CD4-positive, alpha-beta T cell treated with Interleukin-1 beta for 1 hour (primary cell): Measurements from ENCODE around the gene PAPPA.

Source experiments
- DNase-seq, 2 donors: peaks; one replicate each; pipeline ENCODE4 v3.0.0-alpha.2; 2020 to 2022

Gene PAPPA

DNA sequence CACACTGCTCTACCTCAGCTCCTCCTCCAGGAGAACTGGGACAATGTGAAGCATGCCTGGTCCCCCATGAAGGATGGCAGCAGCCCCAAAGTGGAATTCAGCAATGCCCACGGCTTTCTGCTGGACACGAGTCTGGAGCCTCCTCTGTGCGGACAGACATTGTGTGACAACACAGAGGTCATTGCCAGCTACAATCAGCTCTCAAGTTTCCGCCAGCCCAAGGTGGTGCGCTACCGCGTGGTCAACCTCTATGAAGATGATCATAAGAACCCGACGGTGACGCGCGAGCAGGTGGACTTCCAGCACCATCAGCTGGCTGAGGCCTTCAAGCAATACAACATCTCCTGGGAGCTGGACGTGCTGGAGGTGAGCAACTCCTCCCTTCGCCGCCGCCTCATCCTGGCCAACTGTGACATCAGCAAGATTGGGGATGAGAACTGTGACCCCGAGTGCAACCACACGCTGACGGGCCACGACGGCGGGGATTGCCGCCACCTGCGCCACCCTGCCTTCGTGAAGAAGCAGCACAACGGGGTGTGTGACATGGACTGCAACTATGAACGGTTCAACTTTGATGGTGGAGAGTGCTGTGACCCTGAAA, 34.1 kb downstream of the PAPPA start:
- DNase-seq = no peak

DNA sequence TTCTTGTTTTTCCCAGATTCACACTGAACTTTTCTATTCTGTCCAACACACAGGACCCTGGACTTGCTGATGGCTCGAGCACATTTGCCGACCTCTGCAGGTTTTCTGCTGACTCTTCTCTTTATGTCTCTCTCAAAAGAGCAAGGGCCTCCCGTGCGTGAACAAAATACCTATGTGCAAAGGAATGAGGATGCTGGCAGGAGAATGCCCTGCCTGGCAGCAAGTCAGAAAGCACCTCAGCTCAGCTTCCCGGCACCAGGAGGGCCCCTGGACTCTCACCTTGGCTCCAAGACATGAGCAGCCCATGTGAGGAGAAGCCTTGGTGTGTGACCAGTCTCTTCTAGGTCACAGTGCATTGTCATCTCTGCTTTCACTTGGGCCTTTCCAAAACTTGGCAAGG, 36.1 kb downstream of the PAPPA start:
- no peak for DNase-seq

DNA sequence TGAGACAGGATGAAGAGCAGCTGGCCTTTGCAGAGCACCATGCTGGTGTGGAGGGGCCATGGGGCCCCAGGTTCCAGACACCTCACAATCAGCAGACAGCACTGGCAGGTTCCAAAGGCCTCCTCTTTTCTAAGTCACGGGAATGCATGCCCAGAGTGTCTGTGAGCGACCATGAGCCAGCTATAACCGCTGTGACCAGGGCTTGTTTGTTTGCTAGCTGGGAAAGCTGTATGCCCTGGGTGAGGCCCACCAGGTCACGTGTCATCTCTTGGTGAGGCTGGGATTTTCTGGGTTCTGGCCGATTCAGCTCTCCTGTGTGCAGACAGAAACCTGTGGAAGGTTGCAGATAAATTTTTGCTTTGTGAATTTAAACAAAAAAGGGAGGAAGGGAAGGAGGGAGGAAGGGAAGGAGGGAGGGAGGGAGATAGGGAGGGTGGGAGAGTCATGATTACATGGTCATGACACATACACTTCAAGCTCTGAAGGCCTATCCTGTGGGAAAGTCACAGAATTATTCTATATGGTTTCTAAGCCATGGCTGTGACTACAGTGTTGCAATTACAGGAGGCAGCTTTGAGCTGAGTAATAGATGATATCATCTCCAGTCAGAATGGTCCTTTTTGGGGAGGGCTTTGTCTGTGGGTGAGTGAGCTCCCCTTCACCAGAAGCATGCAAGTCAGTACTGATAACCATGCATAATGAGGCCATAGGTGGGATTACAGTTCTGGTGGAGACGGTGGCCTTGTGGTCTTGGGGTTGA, 37.2 kb downstream of the PAPPA start:
- DNase-seq = no peak

DNA sequence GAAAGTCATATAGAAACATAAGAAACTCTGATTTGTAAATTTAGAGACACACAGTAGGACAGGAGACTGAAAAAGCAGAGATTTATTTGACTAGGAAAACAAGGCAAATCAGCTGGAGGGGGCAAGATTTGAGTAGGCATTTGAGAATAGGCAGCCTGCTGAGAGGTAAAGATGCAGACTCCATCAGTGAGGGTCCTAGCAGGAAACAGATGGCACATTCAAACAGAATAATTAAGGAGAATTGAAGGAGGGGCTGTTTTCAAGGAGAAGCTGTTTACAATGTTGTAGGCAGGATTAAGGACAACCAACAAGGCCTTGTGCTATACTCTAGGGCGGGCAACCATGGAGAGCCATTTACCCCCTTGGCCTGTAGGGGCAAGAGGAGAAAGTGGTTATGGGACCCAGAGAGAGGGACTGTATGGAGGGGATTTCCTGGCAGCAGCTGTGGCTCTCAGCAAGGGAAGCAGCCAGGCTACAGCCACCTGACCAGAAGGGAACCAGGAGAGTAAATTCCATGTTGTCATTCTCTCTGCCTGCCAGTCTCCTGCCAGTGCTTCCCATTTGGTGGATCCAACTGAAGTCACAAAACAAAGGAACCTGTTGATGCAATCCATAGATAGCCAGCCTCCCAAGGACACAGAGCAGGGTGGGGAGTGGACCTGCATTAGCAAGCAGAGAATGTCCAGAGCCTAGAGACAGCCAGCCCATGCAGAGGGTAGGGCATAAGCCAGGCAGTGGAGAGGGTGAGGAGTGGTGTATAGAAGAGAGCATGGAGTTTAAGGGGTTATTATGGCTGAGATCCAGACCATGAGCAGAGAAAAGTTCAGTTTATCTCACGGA, 38.2 kb downstream of the PAPPA start:
- no peak for DNase-seq

DNA sequence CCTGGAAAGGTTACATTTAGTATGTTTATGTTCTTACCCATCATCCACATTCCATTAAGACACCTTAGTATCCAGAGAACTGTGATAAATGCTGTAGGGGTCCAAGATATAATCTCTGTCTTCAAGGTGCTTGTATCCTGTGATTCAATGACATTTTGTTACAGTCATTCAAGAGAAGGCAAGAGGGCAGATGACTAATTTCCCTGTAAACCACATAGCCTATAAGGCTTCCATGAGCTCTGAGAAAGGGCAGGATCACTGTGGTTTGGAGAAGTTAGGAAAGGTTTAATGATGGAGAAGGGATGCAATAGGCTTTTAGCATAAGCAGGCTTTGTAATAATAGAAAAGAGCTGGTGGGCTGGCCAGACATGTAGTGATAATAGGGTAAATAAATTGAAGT, 40.0 kb downstream of the PAPPA start:
- no peak for DNase-seq

DNA sequence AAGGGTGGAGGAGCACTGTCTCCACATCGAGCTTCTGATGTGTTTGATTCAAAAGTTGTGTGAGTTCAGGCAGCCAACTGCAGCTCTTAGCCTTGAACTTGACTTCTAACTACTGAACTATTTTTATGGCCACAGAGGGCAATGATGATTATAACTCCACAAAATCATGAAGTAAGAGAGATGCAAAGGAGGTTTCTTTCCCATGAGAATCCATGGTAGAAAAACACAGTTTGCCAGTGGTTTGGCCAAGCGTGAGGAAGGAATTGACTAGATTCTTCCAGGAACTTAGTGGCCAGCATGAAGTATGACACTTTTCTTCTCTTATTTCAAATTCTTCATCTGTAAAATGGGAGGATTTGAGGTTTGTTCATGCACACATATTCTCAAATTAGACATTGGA, 43.2 kb downstream of the PAPPA start:
- DNase-seq = no peak

DNA sequence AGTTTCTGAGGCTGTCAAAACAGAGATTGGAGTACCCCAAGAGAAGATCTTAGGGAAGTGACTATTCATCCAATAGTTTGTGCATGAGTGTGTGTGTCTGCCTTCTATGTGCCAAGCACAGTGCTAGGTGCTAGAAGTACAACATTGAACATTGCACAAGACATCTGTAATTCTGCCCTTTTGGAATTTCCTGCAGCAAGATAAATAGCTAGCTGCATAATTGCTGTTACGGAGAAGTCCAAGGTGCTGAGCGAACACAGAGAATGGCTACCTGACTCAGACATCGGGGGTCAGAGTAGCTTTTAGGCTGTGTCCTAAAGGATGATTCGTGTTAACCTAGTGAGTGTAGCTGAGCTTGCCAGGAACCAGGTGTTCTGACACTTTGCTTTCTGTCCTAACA, 44.8 kb downstream of the PAPPA start:
- DNase-seq = no peak

DNA sequence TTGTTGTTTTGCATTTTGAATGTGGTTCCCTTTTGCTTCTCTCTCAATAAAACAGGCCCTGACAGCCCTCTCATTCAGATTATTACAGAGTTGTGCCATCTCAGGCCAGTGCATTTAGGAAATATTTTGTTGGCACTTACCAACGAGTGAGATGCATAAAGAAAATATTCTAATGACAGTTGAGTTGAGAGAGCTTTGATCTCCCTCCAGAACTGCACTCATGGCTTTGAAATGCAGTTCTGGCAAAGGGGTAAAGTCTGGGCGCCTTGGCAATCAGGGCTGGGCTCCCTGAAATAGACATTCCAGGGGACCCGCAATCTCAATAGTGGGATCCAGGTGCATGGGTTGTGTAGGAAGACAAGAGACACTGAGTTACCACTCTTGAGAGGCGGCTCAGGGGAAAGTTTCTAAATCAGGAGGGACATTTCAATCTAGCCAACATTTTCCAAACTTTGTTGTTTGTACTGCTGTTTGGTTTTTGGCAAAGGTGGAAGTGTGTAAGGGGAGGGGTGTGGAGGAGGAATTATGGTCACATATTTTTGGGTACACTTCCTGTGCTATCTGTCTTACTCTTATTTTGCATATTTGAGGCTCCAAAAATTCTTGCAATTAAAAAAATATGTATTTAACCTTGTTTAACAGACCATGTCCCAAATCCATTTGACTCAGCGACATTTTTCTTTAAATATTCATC, 48.8 kb downstream of the PAPPA start:
- no peak for DNase-seq

DNA sequence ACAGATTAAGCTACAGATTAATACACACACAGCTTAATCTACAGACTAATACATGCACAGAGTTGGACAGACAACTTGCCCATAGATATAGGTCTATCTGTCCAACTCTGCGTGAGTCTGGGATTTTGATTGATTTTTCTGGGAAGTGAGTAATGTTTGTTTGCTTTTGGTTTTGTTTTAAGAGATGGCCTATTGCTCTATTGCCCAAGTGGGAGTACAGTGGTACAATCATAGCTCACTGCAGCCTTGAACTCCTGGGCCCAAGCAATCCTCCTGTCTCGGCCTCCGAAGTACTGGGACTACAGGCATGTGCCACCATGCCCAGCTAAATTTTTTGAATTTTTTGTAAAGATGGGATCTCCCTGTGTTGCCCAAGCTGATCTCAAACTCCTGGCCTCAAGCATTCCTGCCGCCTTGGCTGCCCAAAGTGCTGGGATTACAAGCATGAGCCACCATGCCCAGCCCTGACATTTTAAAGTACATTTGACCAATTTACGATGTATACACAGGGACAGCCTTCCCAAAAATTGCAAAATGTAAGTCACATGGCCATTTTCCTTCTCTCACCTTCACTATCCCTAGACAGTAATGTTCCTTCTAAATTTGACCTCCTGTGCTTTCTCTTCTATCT, 50.8 kb downstream of the PAPPA start:
- DNase-seq = no peak

DNA sequence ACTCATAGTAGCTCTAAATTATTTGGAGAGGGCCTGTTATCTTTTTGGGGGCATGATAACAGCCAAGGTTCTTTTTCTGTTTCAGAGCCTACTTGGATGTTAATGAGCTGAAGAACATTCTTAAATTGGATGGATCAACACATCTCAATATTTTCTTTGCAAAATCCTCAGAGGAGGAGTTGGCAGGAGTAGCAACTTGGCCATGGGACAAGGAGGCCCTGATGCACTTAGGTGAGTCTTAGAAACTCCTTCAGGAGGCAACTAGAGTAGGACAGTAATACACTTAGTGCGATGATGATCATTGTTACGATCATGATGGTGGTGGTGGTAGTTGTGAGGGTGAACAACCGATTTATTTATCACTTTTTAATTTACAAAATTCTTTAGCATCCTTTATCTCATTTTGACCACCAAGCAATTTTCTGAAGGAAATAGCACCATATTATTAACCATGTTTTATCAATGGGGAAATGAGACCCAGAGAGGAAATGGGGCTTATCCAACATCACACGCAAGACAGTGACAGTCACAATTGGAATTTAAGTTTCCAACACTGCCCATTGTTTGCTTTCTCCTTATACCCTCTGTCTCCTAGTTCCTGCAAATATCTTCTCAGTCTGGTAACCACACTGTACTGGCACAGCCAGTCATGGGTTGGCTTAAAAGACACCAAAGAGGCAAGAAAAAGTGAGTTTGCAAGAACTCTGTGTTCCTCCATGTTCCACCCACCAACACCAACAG, 54.0 kb downstream of the PAPPA start:
- DNase-seq = no peak

DNA sequence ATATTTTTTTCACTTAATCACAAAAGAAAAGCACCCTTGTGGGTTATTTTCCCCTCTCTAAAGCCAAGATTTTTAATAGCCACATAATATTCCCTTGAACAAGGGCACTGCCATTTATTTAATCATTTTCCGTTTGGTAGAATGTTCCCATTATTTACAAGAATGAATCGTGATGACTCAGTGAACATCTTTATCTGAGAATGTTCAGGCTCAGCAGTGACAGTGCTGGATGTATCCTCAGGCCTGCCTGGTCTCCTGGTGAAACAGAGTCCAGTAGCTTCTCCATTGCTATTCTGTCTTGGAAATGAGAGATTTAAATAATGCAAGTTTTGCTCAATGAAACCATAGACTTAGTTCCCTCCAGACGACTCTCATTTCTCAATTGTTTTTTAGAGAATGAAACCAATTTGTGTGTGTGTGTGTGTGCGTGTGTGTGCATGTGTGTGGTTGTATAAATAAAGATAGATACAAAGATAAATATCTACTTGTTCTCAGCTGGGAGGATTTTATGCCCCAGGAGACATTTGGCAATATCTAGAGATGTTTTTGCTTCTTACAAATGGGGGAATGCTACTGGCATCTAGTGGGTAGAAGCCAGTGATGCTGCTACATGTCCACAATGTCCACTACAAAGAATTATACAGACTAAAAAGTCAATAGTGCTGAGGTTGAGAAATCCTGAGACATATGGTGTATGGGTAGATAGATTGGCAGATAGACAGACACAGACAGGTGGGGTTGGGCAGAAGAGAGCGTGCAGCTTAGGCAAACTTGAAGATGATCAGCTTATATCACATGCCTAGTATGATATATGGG, 55.0 kb downstream of the PAPPA start:
- DNase-seq = no peak

DNA sequence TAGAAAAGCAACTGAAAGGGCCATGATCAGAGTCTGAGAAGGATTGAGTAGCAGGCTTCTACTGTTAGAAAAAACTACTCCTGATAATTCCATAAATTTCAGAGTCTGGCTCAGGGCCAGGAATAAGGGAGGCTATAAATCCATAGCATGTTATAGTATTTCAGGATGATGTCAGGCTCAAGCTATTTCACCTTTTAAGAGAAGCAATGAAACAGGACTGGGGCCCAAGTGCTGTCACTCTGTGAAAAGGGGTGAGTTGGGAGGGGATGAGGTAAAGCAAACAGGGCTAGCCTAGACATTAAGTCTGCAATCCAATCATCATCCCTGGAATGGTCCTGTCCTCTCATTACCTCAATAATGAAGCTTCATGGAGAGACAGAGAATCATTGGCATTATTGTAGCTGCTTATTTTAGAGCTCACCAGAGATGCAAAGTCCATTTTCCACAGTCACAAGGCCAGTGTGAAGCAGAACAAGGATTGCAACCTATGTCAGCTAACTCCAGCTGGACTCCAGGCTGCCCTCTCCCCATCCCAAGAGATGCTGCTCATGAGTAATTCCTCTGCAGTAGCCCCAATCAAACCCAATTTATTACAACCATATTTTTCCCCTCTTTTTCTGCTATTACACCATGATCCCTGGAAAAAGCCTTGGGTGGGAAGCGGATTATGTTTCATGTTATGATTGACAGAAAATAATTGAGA, 56.0 kb downstream of the PAPPA start:
- no peak for DNase-seq

DNA sequence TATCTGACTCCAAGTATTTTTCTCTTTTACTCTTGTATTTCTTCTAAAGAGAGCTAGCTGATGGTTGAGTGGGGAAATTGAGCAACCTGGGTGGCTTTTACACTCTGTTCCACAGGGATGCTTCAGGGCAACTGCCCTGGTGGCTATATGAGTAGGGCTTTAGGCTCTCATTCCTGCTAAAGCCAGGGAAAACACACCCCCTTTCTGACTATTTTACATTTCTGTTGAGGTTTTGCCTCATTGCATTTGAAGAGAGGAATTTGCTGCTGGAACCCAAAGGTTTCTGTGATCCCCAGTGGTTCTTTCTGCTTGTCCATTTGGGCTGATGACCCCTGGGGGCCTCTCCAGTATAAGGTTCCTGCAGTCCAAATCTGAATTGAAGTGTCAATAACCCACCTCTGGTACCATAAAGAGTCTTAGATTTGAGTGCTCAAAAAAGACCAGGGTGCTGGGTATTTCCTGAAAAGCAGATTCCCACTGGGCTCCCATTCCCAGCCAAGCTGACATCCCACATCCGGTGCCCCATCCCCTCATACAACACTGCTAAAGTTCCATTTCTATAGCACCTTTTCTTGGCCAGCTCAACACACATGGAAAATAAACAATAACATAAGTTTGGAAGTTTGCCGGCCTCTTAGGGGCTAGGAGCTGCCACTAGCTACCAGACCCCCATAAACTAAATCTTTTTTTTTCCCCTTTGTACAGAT, 59.5 kb downstream of the PAPPA start:
- DNase-seq = no peak

DNA sequence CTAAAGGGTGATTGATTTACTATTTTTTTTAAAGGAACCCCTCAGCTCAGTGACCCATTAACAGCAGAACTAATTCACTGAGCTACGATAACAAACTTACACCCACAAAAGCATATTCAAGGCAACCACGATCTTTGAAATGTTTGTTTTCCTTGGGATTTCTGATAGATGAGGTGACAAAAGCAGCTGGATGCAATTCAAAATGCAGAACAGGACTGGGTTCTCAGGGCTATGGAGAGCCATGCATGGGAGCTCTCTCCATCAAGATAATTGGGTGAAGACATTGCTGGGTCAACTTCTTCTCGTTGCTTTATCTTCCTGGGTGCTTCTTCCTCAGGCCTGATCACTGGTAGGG, 60.1 kb downstream of the PAPPA start:
- no peak for DNase-seq

DNA sequence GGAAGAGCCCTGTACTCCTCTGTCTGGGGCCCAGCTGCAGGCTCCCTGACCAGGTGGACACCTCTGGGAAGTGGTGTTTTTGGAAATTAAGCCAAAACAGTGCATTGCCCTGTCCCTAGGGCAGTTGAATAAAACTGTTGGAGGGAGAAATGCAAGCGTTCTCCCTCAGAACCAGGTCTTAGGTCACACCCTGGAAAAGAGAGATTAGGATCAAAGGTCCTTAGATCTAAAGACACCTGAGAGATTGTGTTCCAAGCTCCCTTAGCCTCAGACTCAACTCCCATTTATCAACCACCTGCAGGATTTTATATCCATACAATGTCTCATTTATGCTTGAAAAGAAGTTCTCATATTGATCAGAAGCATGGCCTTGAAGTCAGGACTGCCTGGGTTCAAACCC, 64.8 kb downstream of the PAPPA start:
- no peak for DNase-seq

DNA sequence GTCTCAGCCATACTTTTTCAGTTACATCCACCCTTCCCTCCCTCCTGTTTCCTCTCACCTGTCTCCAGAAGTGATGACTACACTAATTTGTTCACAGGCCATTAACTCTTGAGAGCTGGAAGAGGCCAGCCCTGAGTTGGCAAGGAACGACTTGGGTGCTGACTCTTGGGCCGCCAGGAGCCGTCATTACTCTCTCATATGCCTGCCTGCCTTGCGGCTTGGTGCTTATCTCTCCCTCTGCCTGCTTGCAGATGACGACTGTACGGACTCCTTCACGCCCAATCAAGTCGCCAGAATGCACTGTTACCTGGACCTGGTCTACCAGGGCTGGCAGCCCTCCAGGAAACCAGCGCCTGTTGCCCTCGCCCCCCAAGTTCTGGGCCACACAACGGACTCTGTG, 66.1 kb downstream of the PAPPA start:
- DNase-seq = no peak

DNA sequence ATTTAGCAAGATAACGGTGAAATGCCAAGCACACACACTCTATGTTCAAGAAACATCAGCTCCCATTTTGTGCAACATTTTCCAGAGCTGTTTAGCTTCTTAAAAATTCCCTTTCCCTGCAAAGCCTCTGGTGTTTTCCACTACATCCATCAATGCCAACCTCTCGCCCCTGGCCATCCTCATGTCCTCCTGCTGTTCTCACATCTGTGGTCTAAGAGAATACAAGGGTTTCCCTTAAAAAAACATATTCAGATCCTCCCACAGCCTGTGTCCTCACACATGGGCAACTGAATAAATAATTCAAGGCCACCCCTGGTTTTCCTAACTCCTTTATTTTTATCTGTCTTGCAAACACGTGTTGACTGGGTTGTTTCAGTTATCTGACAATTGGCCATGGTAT, 70.3 kb downstream of the PAPPA start:
- no peak for DNase-seq

DNA sequence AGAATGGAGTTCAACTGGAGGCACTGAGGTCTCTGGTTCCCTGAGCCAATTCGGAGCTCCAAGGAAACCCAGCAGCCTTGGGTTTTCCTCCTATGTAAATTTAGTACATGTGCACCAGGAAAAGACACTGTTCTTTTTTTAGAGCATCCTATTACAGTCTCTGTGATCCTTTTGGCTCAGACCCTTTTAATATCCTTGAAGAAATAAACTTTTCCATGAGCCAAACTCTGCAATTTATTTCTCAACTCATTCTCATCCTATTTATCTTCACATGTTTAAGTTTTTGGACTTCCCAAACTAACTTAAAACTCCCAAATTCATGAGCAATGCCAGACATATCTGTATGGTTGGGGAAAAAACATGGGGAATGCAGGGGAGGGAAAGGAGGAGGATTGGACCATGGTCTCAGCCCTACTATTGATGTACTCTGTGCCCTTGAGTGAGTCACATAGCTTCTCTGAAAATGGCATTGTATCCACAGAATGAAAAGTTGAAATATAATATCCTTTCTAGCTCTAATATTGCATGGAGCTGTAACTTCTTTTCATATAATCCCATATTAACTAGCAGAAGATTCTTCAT, 76.6 kb downstream of the PAPPA start:
- no peak for DNase-seq

DNA sequence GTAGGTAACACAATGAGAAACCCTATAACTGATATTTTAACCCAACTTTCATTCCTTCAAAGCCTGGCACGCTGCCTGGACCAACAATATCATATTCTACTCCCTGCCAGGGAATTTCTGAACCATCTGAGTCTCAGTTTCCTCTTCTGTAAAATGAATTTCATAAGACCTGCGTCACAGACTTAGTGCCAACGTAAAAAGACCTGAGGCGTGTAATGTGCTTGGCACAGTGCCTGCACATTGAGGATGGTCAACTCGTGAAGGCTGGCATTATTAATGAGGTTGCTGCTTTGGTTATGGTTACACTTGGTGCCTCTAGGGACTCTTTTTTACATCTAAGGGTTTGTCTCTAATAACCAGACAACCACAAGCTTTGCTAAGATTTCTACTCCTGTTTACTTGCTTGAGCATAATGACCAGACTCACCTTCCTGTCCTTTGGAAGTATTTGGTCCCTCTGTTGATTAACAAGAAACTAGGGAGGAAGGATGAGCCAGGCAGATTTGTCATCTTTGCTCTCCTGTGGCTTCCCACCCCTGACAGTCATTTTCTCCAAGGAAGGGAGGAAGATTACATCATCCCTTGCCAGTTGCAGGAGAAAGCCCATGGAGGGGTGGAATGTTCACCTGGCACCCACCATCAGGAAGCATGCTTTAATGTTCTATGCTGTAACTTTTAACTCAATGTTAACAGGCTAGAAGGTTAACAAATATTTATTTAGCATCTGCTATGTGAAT, 79.0 kb downstream of the PAPPA start:
- no peak for DNase-seq
